H4 (cell line): Measurements from ENCODE around the gene PGLYRP4. TPM values are rescaled to one million over a fixed set of nuclear protein-coding genes. Genes with fewer than 3 reads are reported as not detected.
"Not testable (repeated sequence)": the region's sequence is repeated elsewhere in the genome, so short reads cannot be mapped to it uniquely, and the experiment has no call there.

Experiments used
- DNase-seq: peaks from one replicate; pipeline ENCODE4 v3.0.0-alpha.2; 2015; ENCODE audit warnings: low spot score
- total RNA-seq: library from RNA; depleted of rRNA; stranded (reverse); fragments of >200 nt; shearing (Covaris generic); gene quantifications from 2 replicates; pipeline ENCODE4 v1.2.3, GENCODE V29; 2014

Gene PGLYRP4
- total RNA-seq, 1 experiment from 2014 or later = not detected

GRCh38 chr1:153337980-153338853 is 10.4 kb downstream of the PGLYRP4 start:
- DNase-seq = no peak

- no peak for DNase-seq
Measured at GRCh38 chr1:153336650-153337049, 12.0 kb downstream of the PGLYRP4 start.

GRCh38 chr1:153333902-153334301 is 14.7 kb downstream of the PGLYRP4 start:
- no peak for DNase-seq

- DNase-seq = no peak
Measured at GRCh38 chr1:153324912-153325311, 23.7 kb downstream of the PGLYRP4 start.

- no peak for DNase-seq
Measured at GRCh38 chr1:153322568-153322967, 26.1 kb downstream of the PGLYRP4 start.

- DNase-seq = not testable (repeated sequence)
Measured at GRCh38 chr1:153318145-153318544, 30.5 kb downstream of the PGLYRP4 start.

GRCh38 chr1:153316013-153316412 is 32.6 kb downstream of the PGLYRP4 start:
- not testable (repeated sequence) for DNase-seq

GRCh38 chr1:153314388-153314787 is 34.3 kb downstream of the PGLYRP4 start:
- not testable (repeated sequence) for DNase-seq

GRCh38 chr1:153313288-153313687 is 35.4 kb downstream of the PGLYRP4 start:
- DNase-seq = no peak

- no peak for DNase-seq
Measured at GRCh38 chr1:153312570-153313186, 36.0 kb downstream of the PGLYRP4 start, which contains the start of gene PGLYRP3. Gene PGLYRP3 (minus strand): TSS chr1:153312952. CDS start chr1:153310665, 2,287 bp downstream.

- DNase-seq = no peak
Measured at GRCh38 chr1:153310526-153310925, 38.1 kb downstream of the PGLYRP4 start.

GRCh38 chr1:153309441-153309840 is 39.2 kb downstream of the PGLYRP4 start:
- DNase-seq = no peak

GRCh38 chr1:153308540-153308939 is 40.1 kb downstream of the PGLYRP4 start:
- DNase-seq = no peak

GRCh38 chr1:153307221-153307600 is 41.4 kb downstream of the PGLYRP4 start:
- no peak for DNase-seq

- DNase-seq = no peak
Measured at GRCh38 chr1:153306303-153307220, 42.1 kb downstream of the PGLYRP4 start.

GRCh38 chr1:153305682-153306081 is 43.0 kb downstream of the PGLYRP4 start:
- no peak for DNase-seq

- no peak for DNase-seq
Measured at GRCh38 chr1:153302308-153302707, 46.3 kb downstream of the PGLYRP4 start.

GRCh38 chr1:153293851-153294250 is 54.8 kb downstream of the PGLYRP4 start:
- DNase-seq = no peak

GRCh38 chr1:153293480-153293775 is 55.2 kb downstream of the PGLYRP4 start:
- DNase-seq = no peak

GRCh38 chr1:153292740-153293479 is 55.7 kb downstream of the PGLYRP4 start:
- DNase-seq = no peak

- no peak for DNase-seq
Measured at GRCh38 chr1:153292185-153292584, 56.5 kb downstream of the PGLYRP4 start.
